GM19452 (cell line): ENCODE measurements around the gene DYNC1I1.

ENCODE experiments used
- ATAC-seq: cut with Tn5 transposase; IDR thresholded peaks from one replicate; pipeline ENCODE4 v1.9.1; 2021; ENCODE audit not compliant: unreplicated experiment

The DYNC1I1 gene

DNA sequence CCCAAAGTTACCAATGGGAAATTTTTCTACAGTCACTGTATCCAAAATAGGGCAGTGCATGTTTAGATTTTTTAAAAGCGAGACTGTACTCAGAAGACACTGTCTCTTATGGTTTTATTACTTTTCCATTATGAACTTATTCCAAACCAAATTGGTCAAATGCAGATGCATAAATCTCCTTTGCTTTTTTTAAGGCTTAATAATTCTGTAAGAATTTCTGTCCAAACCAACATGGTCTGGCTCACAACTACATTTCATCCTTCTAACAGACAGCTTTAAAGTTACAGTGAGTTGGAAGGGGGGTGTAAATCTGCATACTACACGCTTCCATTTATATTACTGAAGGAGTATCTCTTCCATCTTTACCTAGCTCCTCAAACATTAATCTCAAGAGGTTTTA lies 350.4 kb downstream of the DYNC1I1 start:
- no peak for ATAC-seq

DNA sequence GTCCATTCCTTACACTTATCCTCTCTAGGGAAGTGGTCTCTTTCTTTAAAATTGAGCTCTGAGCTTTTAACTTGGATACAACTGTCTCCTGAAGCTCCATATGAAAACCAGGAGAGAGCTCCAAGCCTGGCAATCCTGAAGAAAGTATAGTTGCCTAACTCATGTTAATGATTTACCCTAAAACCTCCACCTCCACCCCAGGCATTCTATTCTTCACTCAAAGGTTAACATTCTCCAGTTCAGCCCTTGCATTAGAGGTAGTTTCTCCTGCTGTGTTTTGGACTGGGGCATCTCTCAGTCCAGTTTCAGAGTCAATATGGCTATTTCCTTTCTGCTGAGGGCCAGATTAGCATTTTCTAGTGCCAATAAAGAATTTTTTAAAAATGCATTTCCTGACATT lies 354.0 kb downstream of the DYNC1I1 start:
- no peak for ATAC-seq

DNA sequence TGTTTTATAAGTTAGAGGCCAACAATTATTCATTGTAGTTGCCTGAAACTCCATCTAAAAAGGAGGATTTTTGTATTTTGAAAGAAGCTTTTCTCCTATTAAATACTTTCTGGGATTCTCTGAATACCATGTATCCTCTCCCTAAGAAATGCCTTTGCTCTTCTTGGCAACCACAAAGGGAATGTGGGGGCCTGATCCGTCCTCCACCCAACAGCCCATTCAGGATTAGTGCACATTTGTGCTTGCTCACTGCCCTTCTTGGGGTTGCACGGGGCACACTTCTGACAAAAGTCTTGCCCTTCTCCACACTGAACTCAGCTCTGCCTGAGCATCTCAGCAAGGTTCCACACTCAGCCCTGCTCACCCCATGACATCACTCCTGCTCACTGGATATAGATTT lies 355.4 kb downstream of the DYNC1I1 start:
- ATAC-seq: no peak

DNA sequence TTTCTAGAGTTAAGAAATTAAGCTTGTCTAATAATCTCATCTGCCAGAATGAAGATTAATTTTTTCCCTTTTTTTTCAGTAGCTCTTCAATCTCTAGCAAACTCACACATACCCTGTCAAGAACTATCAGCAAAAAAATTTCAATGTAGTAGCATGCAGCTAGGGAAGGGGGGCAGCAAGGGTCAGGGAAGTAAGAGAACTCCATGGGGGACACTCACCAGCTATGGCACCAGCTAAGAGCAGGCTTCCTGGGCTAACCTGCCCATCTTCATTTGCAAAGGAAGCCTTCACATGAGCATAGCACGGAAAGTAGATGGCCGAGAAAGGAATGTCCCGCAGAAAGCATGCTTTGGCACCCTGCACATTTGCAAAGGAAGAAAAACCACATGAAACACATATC lies 359.2 kb downstream of the DYNC1I1 start:
- ATAC-seq: no peak

DNA sequence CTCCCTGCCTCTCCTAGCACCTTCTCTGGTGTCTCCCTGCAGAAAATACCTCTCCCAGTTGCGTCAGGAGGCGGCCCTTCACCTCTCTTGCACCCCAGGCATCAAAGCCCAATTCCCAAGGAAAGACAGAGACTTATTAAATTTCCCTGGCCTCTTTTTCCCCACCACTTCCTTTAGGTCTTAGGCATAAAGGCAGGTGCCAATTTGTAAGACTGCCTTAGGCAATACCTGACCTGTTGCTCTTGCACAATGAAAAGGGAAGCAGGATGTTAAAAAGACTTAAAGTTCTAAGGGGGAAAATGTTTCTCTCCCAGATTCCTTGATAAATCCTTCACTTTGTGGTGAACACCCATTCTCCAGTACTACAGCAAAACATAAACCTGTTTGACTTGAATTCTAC lies 362.9 kb downstream of the DYNC1I1 start:
- no peak for ATAC-seq

DNA sequence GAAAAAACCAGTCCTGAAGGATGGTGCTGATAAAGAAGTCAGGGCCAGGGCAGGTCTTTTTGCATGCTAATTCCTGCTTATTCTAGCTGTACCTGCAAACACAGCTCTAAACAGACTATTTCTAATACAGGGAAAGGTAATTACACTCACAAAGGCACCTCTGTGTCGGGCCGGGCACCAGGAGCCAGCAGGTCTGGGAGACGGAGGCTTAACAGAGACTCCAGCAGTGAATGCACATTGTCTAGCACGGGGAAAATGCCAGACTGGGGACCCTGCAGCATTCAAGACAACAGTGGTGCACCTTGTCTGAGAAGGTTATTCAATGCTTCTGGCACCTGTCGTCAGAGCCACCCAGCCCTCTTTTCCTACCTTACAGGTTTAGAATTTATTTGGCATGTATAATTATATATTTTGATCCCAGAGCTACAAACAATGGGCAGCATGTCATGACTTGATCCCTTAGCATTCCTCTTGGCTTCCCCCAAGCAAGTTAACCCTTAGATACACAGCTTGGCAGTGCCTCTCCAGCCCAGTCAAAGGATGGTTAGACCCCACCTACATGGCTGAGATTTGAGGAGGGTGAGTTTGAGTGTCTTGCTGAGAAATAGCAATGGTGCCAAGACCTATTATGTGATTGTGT lies 364.4 kb downstream of the DYNC1I1 start:
- no peak for ATAC-seq

DNA sequence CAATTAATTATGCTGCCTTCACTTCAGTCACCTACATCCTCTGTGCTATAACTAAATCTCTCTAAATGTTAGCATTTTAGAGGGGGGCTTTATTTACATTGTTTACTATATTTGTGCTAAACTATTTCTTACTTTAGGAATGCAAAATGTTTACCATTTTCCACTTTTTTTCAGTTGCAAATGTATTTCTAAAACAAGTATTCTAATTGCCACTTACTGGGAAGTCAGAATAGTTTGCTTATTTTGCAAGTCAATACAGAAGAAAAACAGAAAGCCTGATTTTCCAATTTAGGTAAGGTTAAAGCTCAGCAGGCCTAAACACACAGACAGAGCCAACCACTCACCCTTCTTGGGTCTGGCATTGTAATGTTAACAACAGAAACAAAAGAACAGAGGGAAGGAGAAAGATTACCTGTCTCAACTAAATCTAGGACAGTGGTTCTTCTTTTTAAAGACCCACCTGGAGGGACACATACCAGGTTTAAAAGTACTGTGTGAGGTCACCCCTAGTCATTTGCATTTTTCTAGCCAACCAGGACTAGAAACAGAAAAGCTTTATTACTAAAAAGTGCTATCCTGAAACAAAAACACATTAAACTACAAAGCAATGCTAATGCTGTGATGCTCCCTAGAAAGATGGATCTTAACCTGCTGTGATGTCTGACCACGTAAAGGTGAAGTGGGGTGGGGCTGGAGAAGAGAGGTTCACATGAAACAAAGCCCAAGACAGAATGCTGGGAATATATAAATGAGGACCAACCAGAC lies 371.3 kb downstream of the DYNC1I1 start:
- ATAC-seq: no peak

DNA sequence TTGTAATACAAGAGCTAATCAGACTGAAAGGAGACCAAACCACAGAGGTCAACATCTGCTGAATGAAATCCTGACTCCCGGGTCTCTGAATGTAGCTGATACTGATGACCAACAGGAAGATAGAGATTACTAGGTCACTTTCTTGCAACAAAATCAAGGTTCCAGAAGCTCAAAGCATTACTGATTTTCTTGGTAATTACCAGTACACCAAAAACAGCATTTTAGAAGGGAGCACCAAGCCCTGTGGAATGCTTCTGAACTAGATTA lies 371.8 kb downstream of the DYNC1I1 start:
- no peak for ATAC-seq
